Transverse colon (tissue), 4 donors: ENCODE measurements around the gene KCTD15. TPM values are rescaled to one million over a fixed set of nuclear protein-coding genes. Genes with fewer than 3 reads are reported as not detected.

ENCODE experiments used
- DNase-seq: peaks from one replicate; pipeline ENCODE4 v3.0.0-alpha.2; 2019
- H3K27ac ChIP-seq, 4 donors: fragments of 200-600 bp; sonication (generic); 2 replicates each; pipeline ENCODE4 v1.5.1; 2016 to 2018; ENCODE audit warnings: inconsistent platforms in 4 of 4
- H3K27me3 ChIP-seq: fragments of 200-600 bp; sonication (generic); 2 replicates; pipeline ENCODE4 v1.5.1; 2017; ENCODE audit warnings: inconsistent platforms
- H3K36me3 ChIP-seq, 4 donors: fragments of 200-600 bp; sonication (generic); 2 replicates each; pipeline ENCODE4 v1.5.1; 2017 to 2019; ENCODE audit warnings: inconsistent platforms in 4 of 4
- H3K4me1 ChIP-seq, 4 donors: fragments of 200-600 bp; sonication (generic); 2 replicates each; pipeline ENCODE4 v1.5.1; 2017 to 2020; ENCODE audit warnings: inconsistent platforms in 4 of 4
- H3K4me3 ChIP-seq, 4 donors: fragments of 200-600 bp; sonication (generic); 1 replicate in 1 of 4; 2 replicates in 3 of 4; pipeline versions ENCODE4 v1.5.1 to v1.6.1; 2017 to 2019; ENCODE audit warnings: inconsistent platforms in 4 of 4
- H3K9me3 ChIP-seq, 2 donors: fragments of 200-600 bp; sonication (generic); 2 replicates each; pipeline ENCODE4 v1.5.1; 2017 to 2019; ENCODE audit warnings: inconsistent platforms in 2 of 2
- EP300 ChIP-seq: sonication (generic); formaldehyde crosslinking; IDR thresholded peaks from one replicate; pipeline ENCODE4 v1.6.1; 2017; ENCODE audit warnings: antibody characterized with exemption, low read depth
- POLR2A ChIP-seq: fragments of 450-650 bp; IDR thresholded peaks from one replicate; pipeline ENCODE4 v1.6.1; 2016; ENCODE audit warnings: antibody characterized with exemption, mild to moderate bottlenecking, moderate library complexity
- POLR2AphosphoS5 ChIP-seq, 3 donors: sonication (generic); formaldehyde crosslinking; IDR thresholded peaks; one replicate each; pipeline ENCODE4 v1.6.1; 2016; ENCODE audit warnings: antibody characterized with exemption in 3 of 3
- WGBS, 2 donors: methylation state at CpG; one replicate each; pipeline ENCODE4 v1.1.5; 2018; ENCODE audit warnings: low coverage in 1 of 2; 5-methylcytosine and 5-hydroxymethylcytosine counted together
- in situ Hi-C, 4 donors: fragments of 200-750 bp; cut with MboI; loops; one replicate each; pipeline versions ENCODE4 v1.15.0 to v1.15.1; 2017; ENCODE audit warnings: low sequenced_read_pairs in 3 of 4, low pct_ligation_motif_present in 1 of 4, low pct_unique_long_range_greater_than_20kb in 1 of 4
- intact Hi-C: fragments of 100-400 bp; cut with DNase I; formaldehyde crosslinking; loops from one replicate; pipeline ENCODE4 v1.15.1; 2023; ENCODE audit warnings: low total_unique reads
- total RNA-seq, 4 donors: library from RNA; depleted of rRNA; stranded (reverse); fragments of >200 nt; gene quantifications; one replicate each; pipeline ENCODE4 v1.1.0, GENCODE V29; 2016
- TF ChIP-seq, protein P1 (sequence below), 5 experiments: fragments of 200-600 bp in 3 of 5; fragments of 450-650 bp in 2 of 5; sonication (generic) in 3 of 5; IDR thresholded peaks; 1 replicate in 2 of 5; 2 replicates in 3 of 5; pipeline ENCODE4 v1.5.1; 2016 to 2017; ENCODE audit warnings: antibody characterized with exemption in 5 of 5, inconsistent platforms in 3 of 5, mild to moderate bottlenecking in 2 of 5, moderate library complexity in 1 of 5

KCTD15 gene
- total RNA-seq, 4 donors from 2014 or later: 28.5 to 158 (median 39.2) TPM

DNA sequence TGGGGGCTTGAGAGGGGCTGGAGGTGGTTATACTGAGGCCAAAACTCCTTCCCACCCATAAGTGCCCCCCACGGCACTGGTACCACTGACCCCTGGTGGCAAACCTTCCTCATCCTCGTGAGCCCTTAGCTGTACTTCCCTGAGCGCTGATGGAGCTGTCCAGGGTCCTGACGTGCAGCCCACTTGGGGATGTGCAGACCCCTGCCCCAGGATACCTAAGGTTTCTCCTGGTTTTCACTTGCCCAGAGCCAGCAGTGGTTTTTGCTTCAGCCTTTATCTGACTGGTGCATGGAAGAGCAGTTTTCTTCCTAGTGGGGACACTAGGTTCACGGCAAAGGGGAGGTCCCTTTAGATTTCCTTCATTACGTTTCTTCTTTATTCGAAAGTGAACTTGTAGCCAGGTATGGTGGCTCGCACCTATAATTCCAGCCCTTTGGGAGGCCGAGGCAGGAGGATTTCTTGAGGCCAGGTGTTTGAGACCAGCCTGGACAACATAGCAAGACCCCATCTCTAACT is 28.7 kb upstream of the KCTD15 start:
- Histone ChIP-seq H3K4me3 (no peak overlapping the region), H3K27ac (no peak overlapping the region), H3K4me1 (no peaks in the 10 kb centered on the region), H3K36me3 (no peaks in the 10 kb centered on the region), H3K27me3 (peaks cover 8% of the 10 kb centered on the region), H3K9me3 (no peaks in the 10 kb centered on the region)
- DNase-seq: no peak
- intact Hi-C loops: loop anchor here (5.0 kb wide), 1 partner anchor 336 kb away; no protein-coding TSS in a partner anchor
- TF ChIP-seq, protein P1, sequence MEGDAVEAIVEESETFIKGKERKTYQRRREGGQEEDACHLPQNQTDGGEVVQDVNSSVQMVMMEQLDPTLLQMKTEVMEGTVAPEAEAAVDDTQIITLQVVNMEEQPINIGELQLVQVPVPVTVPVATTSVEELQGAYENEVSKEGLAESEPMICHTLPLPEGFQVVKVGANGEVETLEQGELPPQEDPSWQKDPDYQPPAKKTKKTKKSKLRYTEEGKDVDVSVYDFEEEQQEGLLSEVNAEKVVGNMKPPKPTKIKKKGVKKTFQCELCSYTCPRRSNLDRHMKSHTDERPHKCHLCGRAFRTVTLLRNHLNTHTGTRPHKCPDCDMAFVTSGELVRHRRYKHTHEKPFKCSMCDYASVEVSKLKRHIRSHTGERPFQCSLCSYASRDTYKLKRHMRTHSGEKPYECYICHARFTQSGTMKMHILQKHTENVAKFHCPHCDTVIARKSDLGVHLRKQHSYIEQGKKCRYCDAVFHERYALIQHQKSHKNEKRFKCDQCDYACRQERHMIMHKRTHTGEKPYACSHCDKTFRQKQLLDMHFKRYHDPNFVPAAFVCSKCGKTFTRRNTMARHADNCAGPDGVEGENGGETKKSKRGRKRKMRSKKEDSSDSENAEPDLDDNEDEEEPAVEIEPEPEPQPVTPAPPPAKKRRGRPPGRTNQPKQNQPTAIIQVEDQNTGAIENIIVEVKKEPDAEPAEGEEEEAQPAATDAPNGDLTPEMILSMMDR (IDR thresholded peaks at IDR 0.05): no peak
- TF ChIP-seq POLR2AphosphoS5 (IDR thresholded peaks at IDR 0.05) (no peak), POLR2A (no peak), EP300 (no peak)
- in situ Hi-C loops: loop anchor here in 3 of 4 donors (10.0 to 25.0 kb wide), 4 partner anchors 331 to 533 kb away; partner anchors contain the start of gene SLC7A10 (in 1 of the 3)
- 0 to 42% methylated on average over 1 to 9 of the region's 9 CpGs for WGBS, 2 donors

DNA sequence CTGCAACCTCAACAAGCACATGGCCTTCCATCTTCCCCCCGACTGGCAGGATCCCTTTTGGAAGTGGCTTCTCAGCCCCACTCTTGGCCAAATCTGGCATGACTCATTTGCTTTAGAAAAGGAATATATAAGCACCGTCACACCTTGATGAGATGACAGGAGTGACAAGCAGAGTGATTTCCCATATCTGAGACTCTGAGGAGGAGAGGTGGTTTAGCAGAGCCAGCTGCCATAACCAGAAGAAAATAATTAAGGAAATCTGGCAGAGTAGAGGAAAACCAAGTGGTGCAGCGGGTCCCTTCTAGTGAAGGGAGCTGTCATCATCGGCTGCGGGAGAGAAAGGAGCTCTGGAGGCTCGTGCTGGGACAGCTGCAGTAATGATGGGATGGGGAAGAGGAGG is 27.5 kb upstream of the KCTD15 start:
- no peak for TF ChIP-seq POLR2AphosphoS5 (IDR thresholded peaks at IDR 0.05)
- no peak for TF ChIP-seq POLR2A
- no peak for TF ChIP-seq EP300
- TF ChIP-seq, protein P1 (IDR thresholded peaks at IDR 0.05): no peak
- DNase-seq: no peak
- no peaks in the 10 kb centered on the region for H3K36me3 ChIP-seq
- H3K4me3 ChIP-seq: no peak overlapping the region
- no peaks in the 10 kb centered on the region for H3K4me1 ChIP-seq
- intact Hi-C loops: loop anchor here (5.0 kb wide), 1 partner anchor 337 kb away; no protein-coding TSS in a partner anchor
- no peaks in the 10 kb centered on the region for H3K9me3 ChIP-seq
- H3K27me3 ChIP-seq: peaks cover 8% of the 10 kb centered on the region
- no peak overlapping the region for H3K27ac ChIP-seq
- in situ Hi-C loops: loop anchor here in 3 of 4 donors (10.0 to 25.0 kb wide), 4 partner anchors 332 to 534 kb away; partner anchors contain the start of gene SLC7A10 (in 1 of the 3)
- 56 to 76% methylated on average over 5 to 6 of the region's 6 CpGs for WGBS, 2 donors

DNA sequence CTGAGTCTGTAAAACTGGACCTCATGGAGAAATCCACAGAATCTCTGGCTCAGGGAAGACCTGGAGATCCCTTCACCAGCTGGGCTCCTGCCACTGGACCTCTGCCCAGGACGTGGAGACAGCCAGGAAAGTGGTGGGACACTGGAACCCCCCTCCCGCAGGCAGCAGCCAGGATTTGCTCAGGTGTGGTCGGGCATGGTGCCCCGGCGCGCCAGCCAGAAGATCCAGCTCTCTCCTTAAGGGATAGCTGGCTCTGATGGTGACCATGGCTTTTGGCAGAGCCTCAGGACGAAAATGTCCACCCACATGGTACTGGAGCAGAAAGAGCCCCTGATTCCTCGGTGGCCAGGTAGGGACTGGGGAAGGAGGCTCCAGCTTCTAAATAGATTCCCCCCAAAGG is 26.6 kb upstream of the KCTD15 start:
- Histone ChIP-seq H3K4me3 (no peak overlapping the region), H3K4me1 (no peaks in the 10 kb centered on the region), H3K9me3 (no peaks in the 10 kb centered on the region), H3K27ac (no peak overlapping the region), H3K27me3 (peaks cover 8% of the 10 kb centered on the region), H3K36me3 (no peaks in the 10 kb centered on the region)
- TF ChIP-seq EP300: no peak
- TF ChIP-seq, protein P1 (IDR thresholded peaks at IDR 0.05): no peak
- TF ChIP-seq POLR2AphosphoS5 (IDR thresholded peaks at IDR 0.05): no peak
- no peak for TF ChIP-seq POLR2A
- in situ Hi-C loops (loop anchor here (5.0 to 25.0 kb wide), 8 partner anchors 225 to 535 kb away; partner anchors contain the start of gene SLC7A10 (in 1 of the 4)), intact Hi-C loops (no loop called here)
- DNase-seq: no peak
- WGBS, 2 donors: 81% methylated on average over 6 of the region's 8 CpGs; no CpG with 5 or more reads in 1 of the 2 donors

GRCh38 chr19:33771384-33772101 is 25.1 kb upstream of the KCTD15 start:
- H3K27ac ChIP-seq: no peak overlapping the region
- intact Hi-C loops (no loop called here), in situ Hi-C loops (loop anchor here (5.0 to 25.0 kb wide), 8 partner anchors 223 to 537 kb away; partner anchors contain the start of gene SLC7A10 (in 1 of the 4))
- H3K4me3 ChIP-seq: no peak overlapping the region
- 25% methylated on average over 18 of the region's 19 CpGs; no CpG with 5 or more reads in 1 of the 2 donors for WGBS, 2 donors
- no peaks in the 10 kb centered on the region for H3K36me3 ChIP-seq
- peak; percentile 73 for DNase-seq
- H3K27me3 ChIP-seq: peaks cover 7% of the 10 kb centered on the region
- TF ChIP-seq POLR2AphosphoS5 (IDR thresholded peaks at IDR 0.05) (no peak), POLR2A (no peak), EP300 (no peak)
- TF ChIP-seq, protein P1 (IDR thresholded peaks at IDR 0.05): peak; percentile 82 to 88 (median 86)
- no peaks in the 10 kb centered on the region for H3K9me3 ChIP-seq
- no peaks in the 10 kb centered on the region for H3K4me1 ChIP-seq
